GM12865 (cell line): ENCODE measurements around the gene KAT14.
"Not testable (repeated sequence)": the region's sequence is repeated elsewhere in the genome, so short reads cannot be mapped to it uniquely, and the experiment has no call there.

Source experiments
- DNase-seq: peaks from one replicate; pipeline ENCODE4 v3.0.0; 2010; ENCODE audit warnings: low read depth
- H3K4me3 ChIP-seq: 2 replicates; pipeline ENCODE4 v1.5.1; 2011; ENCODE audit warnings: mild to moderate bottlenecking, low read depth, low read length, control low read depth
- TF ChIP-seq, protein P1 (sequence below): IDR thresholded peaks from 2 replicates; pipeline ENCODE4 v1.5.1; 2011; ENCODE audit warnings: low read length, control low read depth, low read depth, inconsistent platforms; ENCODE audit not compliant: insufficient read depth; ENCODE audit errors: missing control alignments

The KAT14 gene

DNA sequence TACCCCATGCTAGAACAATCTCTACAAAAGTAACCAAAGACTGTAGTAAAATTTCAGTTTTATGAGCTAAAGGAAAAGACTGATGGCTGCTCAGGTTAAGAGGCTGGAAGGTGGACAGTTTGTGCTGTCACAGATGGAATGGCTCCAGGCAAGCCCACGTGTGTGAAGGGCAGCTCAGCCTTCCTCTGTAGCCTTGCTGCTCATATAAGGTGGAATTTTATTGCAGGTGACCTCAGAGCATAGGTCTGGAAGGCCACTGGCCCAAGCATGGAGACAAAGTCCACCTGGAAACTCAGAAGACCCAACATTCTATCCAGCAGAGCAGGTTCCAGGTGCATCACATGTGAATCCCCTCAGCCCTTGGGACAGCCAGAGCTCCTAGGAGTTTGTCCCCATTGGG lies 53.6 kb downstream of the KAT14 start:
- DNase-seq: no peak
- TF ChIP-seq, protein P1, sequence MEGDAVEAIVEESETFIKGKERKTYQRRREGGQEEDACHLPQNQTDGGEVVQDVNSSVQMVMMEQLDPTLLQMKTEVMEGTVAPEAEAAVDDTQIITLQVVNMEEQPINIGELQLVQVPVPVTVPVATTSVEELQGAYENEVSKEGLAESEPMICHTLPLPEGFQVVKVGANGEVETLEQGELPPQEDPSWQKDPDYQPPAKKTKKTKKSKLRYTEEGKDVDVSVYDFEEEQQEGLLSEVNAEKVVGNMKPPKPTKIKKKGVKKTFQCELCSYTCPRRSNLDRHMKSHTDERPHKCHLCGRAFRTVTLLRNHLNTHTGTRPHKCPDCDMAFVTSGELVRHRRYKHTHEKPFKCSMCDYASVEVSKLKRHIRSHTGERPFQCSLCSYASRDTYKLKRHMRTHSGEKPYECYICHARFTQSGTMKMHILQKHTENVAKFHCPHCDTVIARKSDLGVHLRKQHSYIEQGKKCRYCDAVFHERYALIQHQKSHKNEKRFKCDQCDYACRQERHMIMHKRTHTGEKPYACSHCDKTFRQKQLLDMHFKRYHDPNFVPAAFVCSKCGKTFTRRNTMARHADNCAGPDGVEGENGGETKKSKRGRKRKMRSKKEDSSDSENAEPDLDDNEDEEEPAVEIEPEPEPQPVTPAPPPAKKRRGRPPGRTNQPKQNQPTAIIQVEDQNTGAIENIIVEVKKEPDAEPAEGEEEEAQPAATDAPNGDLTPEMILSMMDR: no peak
- no peak overlapping the region for H3K4me3 ChIP-seq

DNA sequence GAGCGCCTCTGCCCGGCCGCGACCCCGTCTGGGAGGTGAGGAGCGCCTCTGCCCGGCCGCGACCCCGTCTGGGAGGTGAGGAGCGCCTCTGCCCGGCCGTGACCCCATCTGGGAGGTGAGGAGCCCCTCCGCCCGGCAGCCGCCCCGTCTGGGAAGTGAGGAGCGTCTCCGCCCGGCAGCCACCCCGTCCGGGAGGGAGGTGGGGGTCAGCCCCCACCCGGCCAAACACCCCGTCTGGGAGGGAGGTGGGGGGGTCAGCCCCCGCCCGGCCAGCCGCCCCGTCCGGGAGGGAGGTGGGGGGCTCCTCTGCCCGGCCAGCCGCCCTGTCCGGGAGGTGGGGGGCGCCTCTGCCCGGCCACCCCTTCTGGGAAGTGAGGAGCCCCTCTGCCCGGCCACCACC lies 56.8 kb downstream of the KAT14 start:
- H3K4me3 ChIP-seq, DNase-seq: not testable (repeated sequence)

DNA sequence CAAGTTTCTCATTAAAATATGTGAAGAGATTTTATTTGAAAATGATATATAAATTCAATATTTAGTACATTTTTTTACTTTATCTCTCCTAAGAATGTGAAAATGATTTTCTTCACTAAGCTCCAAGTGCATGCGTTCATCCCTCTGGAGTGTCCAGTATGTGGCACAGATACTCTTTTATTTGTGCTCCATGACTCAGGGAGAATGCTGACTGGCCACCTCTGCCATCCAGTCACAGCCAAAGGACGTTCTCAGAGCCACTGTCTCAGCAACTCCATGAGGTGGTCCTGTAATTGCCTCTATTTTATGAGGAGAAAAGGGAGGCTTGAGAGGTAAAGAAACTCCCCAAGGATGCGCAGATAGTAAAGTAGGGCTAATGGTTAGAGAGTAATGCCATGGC lies 58.3 kb downstream of the KAT14 start:
- TF ChIP-seq, protein P1: no peak
- no peak for DNase-seq

GRCh38 chr20:18197382-18198070 lies 59.9 kb downstream of the KAT14 start:
- no peak overlapping the region for H3K4me3 ChIP-seq
- DNase-seq: no peak
- TF ChIP-seq, protein P1: no peak

More for the DNA sequence above, 58.3 kb downstream of the KAT14 start:
- no peak overlapping the region for H3K4me3 ChIP-seq

DNA sequence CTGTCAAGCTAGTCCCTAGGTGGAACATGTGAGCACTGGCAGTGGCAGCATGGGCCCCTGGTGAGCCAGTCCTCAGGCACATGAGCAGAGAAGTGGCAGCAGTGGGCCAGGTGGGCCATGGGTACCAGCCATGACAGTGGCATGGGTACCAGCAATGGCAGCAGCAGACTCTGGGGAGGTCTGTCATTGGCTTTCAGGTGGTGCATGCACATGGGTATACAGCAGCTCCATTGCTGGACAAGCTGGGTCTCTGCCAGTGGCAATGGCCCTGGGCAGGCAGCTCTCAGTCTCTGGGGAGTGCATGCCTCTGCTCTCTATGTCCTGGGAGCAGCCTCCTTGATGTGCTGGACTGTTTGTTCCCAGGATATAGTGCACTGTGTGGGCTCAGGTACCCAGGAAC lies 65.3 kb downstream of the KAT14 start:
- TF ChIP-seq, protein P1: no peak
- no peak for DNase-seq
- no peak overlapping the region for H3K4me3 ChIP-seq

- DNase-seq: peak; percentile 46
- H3K4me3 ChIP-seq: not testable (repeated sequence)
Measured at GRCh38 chr20:18203700-18204099, 66.0 kb downstream of the KAT14 start.

- H3K4me3 ChIP-seq: no peak overlapping the region
- TF ChIP-seq, protein P1: no peak
- no peak for DNase-seq
Measured at GRCh38 chr20:18213002-18213401, 75.3 kb downstream of the KAT14 start.

DNA sequence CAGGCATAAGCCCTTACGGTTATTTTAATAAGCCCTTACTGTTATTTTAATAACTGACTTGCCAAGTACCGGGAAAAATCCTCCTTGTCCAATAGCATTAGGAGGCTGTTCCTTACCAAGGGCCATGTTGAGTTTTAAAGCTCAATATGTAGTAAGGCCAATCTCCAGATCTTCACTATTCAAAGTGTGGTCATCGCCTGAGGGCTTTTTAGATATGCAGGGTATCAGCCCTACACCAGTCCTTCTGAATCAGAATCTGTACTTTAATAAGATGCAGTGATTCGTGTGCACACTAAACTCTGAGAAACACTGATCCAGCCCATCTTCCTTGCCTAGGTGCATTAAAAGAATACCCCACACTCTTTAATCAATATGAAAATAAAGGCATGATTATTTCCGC lies 77.9 kb downstream of the KAT14 start:
- TF ChIP-seq, protein P1: no peak
- no peak for DNase-seq
- no peak overlapping the region for H3K4me3 ChIP-seq
